Raji (cell line): ENCODE measurements around the gene CCDC27.

Source experiments
- POLR2A ChIP-seq: IDR thresholded peaks from 2 replicates; pipeline ENCODE4 v1.6.1; 2011; ENCODE audit warnings: low read depth, low read length, control low read depth; ENCODE audit not compliant: insufficient read depth

CCDC27 gene

GRCh38 chr1:3752400-3752945 lies at the start of gene CCDC27:
Gene CCDC27, plus strand, starts transcription at chr1:3752450. Its CDS starts 32 bp downstream, at chr1:3752482.
- no peak for TF ChIP-seq POLR2A

- no peak for TF ChIP-seq POLR2A
These were observed 49.7 kb upstream of the CCDC27 start for GRCh38 chr1:3702528-3702927.

GRCh38 chr1:3702990-3703728 lies 49.1 kb upstream of the CCDC27 start:
- TF ChIP-seq POLR2A, result no peak

- TF ChIP-seq POLR2A, result no peak
These were observed 48.4 kb upstream of the CCDC27 start for GRCh38 chr1:3703786-3704371.

GRCh38 chr1:3705341-3705950 lies 46.8 kb upstream of the CCDC27 start:
- TF ChIP-seq POLR2A, result no peak

GRCh38 chr1:3706651-3707297 lies 45.5 kb upstream of the CCDC27 start:
- no peak for TF ChIP-seq POLR2A

- TF ChIP-seq POLR2A, result no peak
These were observed 44.8 kb upstream of the CCDC27 start for GRCh38 chr1:3707298-3707938.

GRCh38 chr1:3707939-3708328 lies 44.3 kb upstream of the CCDC27 start:
- no peak for TF ChIP-seq POLR2A

GRCh38 chr1:3708791-3709190 lies 43.5 kb upstream of the CCDC27 start:
- no peak for TF ChIP-seq POLR2A

- TF ChIP-seq POLR2A, result no peak
These were observed 42.0 kb upstream of the CCDC27 start for GRCh38 chr1:3710251-3710650.

- TF ChIP-seq POLR2A, result no peak
These were observed 40.9 kb upstream of the CCDC27 start for GRCh38 chr1:3711381-3711779.

GRCh38 chr1:3711780-3712451 lies 40.3 kb upstream of the CCDC27 start:
- TF ChIP-seq POLR2A, result no peak

GRCh38 chr1:3712573-3713535 lies 39.4 kb upstream of the CCDC27 start:
- no peak for TF ChIP-seq POLR2A
